ENCODE data around the gene HHAT. TPM values are rescaled to one million over a fixed set of nuclear protein-coding genes. Genes with fewer than 3 reads are reported as not detected.

The HHAT gene
- total RNA-seq, 1 donor from 2014 or later: 6.0 TPM

DNA sequence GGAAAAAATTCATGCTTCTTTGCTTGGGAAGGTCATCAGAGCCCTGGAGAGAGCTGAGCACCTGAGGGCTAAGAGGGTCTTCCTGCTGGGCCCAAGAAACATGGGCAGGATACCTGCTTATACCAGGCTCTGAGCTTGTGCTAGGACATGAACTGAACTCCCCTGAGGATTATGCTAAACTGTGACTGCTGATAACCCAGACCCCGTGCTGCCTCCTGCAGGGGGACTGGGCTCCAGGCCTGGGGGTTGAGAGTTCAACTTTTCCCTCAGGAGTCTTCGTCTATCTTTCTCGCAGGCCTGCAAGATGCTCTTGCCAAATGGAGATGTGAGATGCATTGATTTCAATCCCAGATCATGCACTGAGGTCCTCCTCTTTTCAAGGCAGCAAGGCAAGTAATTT lies 368.5 kb downstream of the HHAT start:
- TF ChIP-seq, protein P1, sequence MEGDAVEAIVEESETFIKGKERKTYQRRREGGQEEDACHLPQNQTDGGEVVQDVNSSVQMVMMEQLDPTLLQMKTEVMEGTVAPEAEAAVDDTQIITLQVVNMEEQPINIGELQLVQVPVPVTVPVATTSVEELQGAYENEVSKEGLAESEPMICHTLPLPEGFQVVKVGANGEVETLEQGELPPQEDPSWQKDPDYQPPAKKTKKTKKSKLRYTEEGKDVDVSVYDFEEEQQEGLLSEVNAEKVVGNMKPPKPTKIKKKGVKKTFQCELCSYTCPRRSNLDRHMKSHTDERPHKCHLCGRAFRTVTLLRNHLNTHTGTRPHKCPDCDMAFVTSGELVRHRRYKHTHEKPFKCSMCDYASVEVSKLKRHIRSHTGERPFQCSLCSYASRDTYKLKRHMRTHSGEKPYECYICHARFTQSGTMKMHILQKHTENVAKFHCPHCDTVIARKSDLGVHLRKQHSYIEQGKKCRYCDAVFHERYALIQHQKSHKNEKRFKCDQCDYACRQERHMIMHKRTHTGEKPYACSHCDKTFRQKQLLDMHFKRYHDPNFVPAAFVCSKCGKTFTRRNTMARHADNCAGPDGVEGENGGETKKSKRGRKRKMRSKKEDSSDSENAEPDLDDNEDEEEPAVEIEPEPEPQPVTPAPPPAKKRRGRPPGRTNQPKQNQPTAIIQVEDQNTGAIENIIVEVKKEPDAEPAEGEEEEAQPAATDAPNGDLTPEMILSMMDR (IDR thresholded peaks at IDR 0.05): no peak
- no peaks in the 10 kb centered on the region for H3K4me1 Mint-ChIP-seq (ENCODE audit: unreplicated experiment)
- H3K27ac Mint-ChIP-seq (ENCODE audit: unreplicated experiment): no peak overlapping the region
- H3K27me3 Mint-ChIP-seq (ENCODE audit: unreplicated experiment): no peaks in the 10 kb centered on the region
- peaks cover 9% of the 10 kb centered on the region for H3K9me3 Mint-ChIP-seq (ENCODE audit: unreplicated experiment)
- no peak overlapping the region for H3K4me3 Mint-ChIP-seq (ENCODE audit: unreplicated experiment)
- no peak for DNase-seq (ENCODE audit: extremely low spot score, unreplicated experiment)
- H3K36me3 Mint-ChIP-seq (ENCODE audit: unreplicated experiment): peaks cover 5% of the 10 kb centered on the region

DNA sequence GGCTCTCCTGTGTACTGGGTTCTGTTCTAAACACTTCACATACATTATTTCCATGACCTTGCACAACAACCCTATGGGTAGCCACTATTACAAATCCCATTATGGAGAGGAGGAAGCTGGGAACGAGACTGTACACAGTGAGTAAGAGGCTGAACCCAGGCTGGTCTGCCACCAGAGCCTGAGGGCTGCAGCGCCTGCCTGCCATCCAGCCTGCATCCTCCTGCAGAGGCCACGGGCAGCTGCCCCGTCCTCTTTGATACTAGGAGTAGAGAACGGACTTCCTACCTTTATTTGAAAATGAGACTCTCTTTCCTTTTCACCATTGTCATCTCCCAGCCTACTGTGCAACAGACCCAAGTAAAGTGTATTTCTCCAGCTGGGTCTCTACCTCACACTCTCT lies 370.0 kb downstream of the HHAT start:
- Mint-ChIP-seq H3K36me3 (ENCODE audit: unreplicated experiment) (peaks cover 5% of the 10 kb centered on the region), H3K27me3 (ENCODE audit: unreplicated experiment) (no peaks in the 10 kb centered on the region), H3K4me3 (ENCODE audit: unreplicated experiment) (no peak overlapping the region), H3K9me3 (ENCODE audit: unreplicated experiment) (peaks cover 12% of the 10 kb centered on the region), H3K27ac (ENCODE audit: unreplicated experiment) (no peak overlapping the region), H3K4me1 (ENCODE audit: unreplicated experiment) (no peaks in the 10 kb centered on the region)
- DNase-seq (ENCODE audit: extremely low spot score, unreplicated experiment): no peak
- TF ChIP-seq, protein P1 (IDR thresholded peaks at IDR 0.05): no peak

DNA sequence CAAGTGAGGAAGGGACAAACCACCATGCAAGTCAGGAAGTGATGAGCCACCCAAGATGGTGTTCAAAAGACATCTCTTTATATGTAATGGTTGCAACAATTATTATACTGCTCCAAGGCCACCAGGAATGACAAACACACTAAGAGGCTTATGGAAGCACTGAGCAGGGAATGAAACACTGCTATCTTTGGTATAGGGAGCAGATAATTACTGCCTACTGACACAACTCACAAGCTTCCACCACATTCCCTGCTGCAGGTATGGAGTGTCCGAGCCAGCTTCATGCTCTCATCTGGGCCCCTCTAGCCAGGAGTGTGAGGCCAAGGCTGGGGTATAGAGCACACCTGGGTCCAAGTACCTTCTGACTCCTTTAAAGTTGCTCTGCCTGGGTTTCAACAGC lies 371.4 kb downstream of the HHAT start:
- TF ChIP-seq, protein P1 (IDR thresholded peaks at IDR 0.05): no peak
- Mint-ChIP-seq H3K27me3 (ENCODE audit: unreplicated experiment) (no peaks in the 10 kb centered on the region), H3K27ac (ENCODE audit: unreplicated experiment) (no peak overlapping the region), H3K9me3 (ENCODE audit: unreplicated experiment) (peaks cover 12% of the 10 kb centered on the region), H3K4me1 (ENCODE audit: unreplicated experiment) (no peaks in the 10 kb centered on the region), H3K36me3 (ENCODE audit: unreplicated experiment) (peaks cover 5% of the 10 kb centered on the region), H3K4me3 (ENCODE audit: unreplicated experiment) (no peak overlapping the region)
- DNase-seq (ENCODE audit: extremely low spot score, unreplicated experiment): no peak

DNA sequence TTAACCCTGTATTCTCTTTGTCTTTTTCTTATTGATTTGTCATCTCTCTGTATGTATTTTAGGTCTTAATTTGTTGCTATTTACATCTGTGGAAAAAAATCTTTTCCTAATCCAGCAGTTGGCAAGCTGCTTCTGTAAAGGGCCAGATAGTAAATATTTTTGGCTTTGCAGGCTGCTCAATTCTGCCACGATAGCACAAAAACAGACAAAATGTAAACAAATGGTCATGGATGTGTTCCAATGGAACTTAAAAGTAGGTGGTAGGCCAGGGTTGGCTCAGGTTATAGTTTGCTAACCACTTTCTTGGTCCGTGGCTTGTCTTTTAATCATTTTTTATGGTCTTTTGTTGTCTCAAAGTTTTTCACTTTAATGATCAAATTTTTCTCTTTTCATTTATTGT lies 371.8 kb downstream of the HHAT start:
- H3K4me1 Mint-ChIP-seq (ENCODE audit: unreplicated experiment): no peaks in the 10 kb centered on the region
- H3K27ac Mint-ChIP-seq (ENCODE audit: unreplicated experiment): no peak overlapping the region
- TF ChIP-seq, protein P1 (IDR thresholded peaks at IDR 0.05): no peak
- DNase-seq (ENCODE audit: extremely low spot score, unreplicated experiment): no peak
- H3K27me3 Mint-ChIP-seq (ENCODE audit: unreplicated experiment): no peaks in the 10 kb centered on the region
- H3K4me3 Mint-ChIP-seq (ENCODE audit: unreplicated experiment): no peak overlapping the region
- H3K36me3 Mint-ChIP-seq (ENCODE audit: unreplicated experiment): peaks cover 5% of the 10 kb centered on the region
- H3K9me3 Mint-ChIP-seq (ENCODE audit: unreplicated experiment): peaks cover 12% of the 10 kb centered on the region

DNA sequence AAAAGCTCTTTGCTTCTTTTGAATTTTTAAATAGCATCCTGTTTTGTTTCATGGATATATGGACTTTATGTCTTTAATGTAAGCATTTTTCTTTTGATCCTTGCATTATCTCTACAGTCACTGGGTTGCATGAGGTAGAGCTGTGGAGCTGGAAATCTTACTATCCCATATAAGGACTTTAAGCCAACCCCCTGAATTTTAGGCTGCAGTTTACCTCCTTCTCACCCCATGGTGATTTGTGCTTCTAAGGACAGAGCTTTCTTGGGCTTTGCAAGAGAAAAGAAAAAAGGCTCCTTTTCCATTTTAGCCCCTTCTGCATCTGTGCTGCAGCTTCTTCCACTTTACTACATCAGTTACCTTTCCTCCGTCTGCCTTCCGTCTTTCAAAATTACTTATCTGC lies 373.8 kb downstream of the HHAT start:
- Mint-ChIP-seq H3K36me3 (ENCODE audit: unreplicated experiment) (peaks cover 5% of the 10 kb centered on the region), H3K4me3 (ENCODE audit: unreplicated experiment) (no peak overlapping the region), H3K4me1 (ENCODE audit: unreplicated experiment) (no peaks in the 10 kb centered on the region), H3K27me3 (ENCODE audit: unreplicated experiment) (no peaks in the 10 kb centered on the region), H3K27ac (ENCODE audit: unreplicated experiment) (no peak overlapping the region), H3K9me3 (ENCODE audit: unreplicated experiment) (peaks cover 12% of the 10 kb centered on the region)
- DNase-seq (ENCODE audit: extremely low spot score, unreplicated experiment): no peak
- TF ChIP-seq, protein P1 (IDR thresholded peaks at IDR 0.05): no peak

Data from osteocyte (in vitro differentiated cells).